Bronchial epithelial cell (primary cell): ENCODE measurements around the gene AOAH. TPM values are rescaled to one million over a fixed set of nuclear protein-coding genes. Genes with fewer than 3 reads are reported as not detected.
"Not testable (repeated sequence)": the region's sequence is repeated elsewhere in the genome, so short reads cannot be mapped to it uniquely, and the experiment has no call there.

Source experiments
- DNase-seq: peaks from one replicate; pipeline ENCODE4 v3.0.0-alpha.2; 2010; ENCODE audit warnings: low read depth
- FAIRE-seq: peaks from 2 replicates; lab custom pipeline; 2011; peaks lifted over from hg19 to GRCh38; lab: Jason Lieb, UNC
- H3K27me3 ChIP-seq: 2 replicates; pipeline ENCODE4 v1.5.1; 2011; ENCODE audit warnings: low read length; ENCODE audit not compliant: control insufficient read depth, insufficient read depth
- H3K36me3 ChIP-seq: 2 replicates; pipeline ENCODE4 v1.5.1; 2011; ENCODE audit warnings: low read length; ENCODE audit not compliant: control insufficient read depth, insufficient read depth
- H3K4me3 ChIP-seq: 2 replicates; pipeline ENCODE4 v1.5.1; 2011; ENCODE audit warnings: mild to moderate bottlenecking, low read depth, low read length, control low read depth
- CTCF ChIP-seq: IDR thresholded peaks from 2 replicates; pipeline ENCODE4 v1.5.1; 2011; ENCODE audit warnings: mild to moderate bottlenecking, moderate library complexity, low read length, control low read depth, inconsistent platforms; ENCODE audit not compliant: insufficient read depth, severe bottlenecking
- total RNA-seq: library from RNA; depleted of rRNA; stranded (reverse); fragments of >200 nt; gene quantifications from 2 replicates; pipeline ENCODE4 v1.2.1, GENCODE V29; 2014

AOAH gene
- total RNA-seq, 1 donor from 2014 or later = not detected

GRCh38 chr7:36719083-36719632 lies 5.1 kb downstream of the AOAH start:
- Histone ChIP-seq H3K27me3 (no peaks in the 10 kb centered on the region), H3K36me3 (no peaks in the 10 kb centered on the region), H3K4me3 (no peak overlapping the region)
- DNase-seq (no peak), FAIRE-seq (no peak)
- TF ChIP-seq CTCF = no peak

DNA sequence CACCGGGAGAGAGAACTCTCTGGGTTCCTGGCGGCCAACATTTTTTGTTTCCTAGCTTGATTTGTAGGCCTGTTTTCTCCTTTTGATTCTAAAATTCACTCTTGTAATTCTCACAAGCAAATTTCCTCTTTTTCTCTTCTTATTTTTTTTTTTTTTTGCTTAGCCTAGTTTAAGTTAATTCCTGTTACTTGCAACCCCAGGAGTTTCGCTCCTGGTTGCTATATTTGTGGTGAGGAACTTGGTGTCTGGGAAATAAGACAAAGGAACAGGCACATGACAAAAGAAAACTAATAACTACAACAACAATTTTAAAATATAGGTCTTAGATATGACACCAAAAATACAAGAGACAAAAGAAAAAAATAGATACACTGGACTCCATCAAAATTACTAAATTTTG lies 6.7 kb downstream of the AOAH start:
- no peak for FAIRE-seq
- Histone ChIP-seq H3K4me3 (no peak overlapping the region), H3K36me3 (no peaks in the 10 kb centered on the region), H3K27me3 (no peaks in the 10 kb centered on the region)
- TF ChIP-seq CTCF = no peak
- no peak for DNase-seq

DNA sequence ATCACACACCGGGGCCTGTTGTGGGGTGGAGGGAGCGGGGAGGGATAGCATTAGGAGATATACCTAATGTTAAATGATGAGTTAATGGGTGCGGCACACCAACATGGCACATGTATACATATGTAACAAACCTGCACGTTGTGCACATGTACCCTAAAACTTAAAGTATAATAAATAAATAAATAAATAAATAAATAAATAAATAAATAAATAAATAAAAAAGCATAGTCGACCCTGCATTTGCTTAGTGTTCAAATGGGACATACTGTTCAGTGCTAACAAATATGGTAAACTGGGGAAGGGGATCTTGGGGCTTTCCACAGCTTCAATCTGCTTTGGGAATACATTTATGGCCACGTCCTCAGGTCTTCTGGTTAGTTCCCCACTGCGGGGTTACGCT lies 7.5 kb downstream of the AOAH start:
- DNase-seq, FAIRE-seq, H3K4me3 ChIP-seq, H3K36me3 ChIP-seq, H3K27me3 ChIP-seq: not testable (repeated sequence)

- no peak for TF ChIP-seq CTCF
- Histone ChIP-seq H3K4me3 (no peak overlapping the region), H3K27me3 (no peaks in the 10 kb centered on the region), H3K36me3 (no peaks in the 10 kb centered on the region)
- FAIRE-seq (no peak), DNase-seq (no peak)
Observed at GRCh38 chr7:36712015-36712414, 12.3 kb downstream of the AOAH start.

- no peak for TF ChIP-seq CTCF
- FAIRE-seq (no peak), DNase-seq (no peak)
- H3K4me3 ChIP-seq = no peak overlapping the region
- no peaks in the 10 kb centered on the region for H3K36me3 ChIP-seq
- no peaks in the 10 kb centered on the region for H3K27me3 ChIP-seq
Observed at GRCh38 chr7:36711256-36711655, 13.0 kb downstream of the AOAH start.

GRCh38 chr7:36710186-36710791 lies 14.0 kb downstream of the AOAH start:
- FAIRE-seq = no peak

More at GRCh38 chr7:36710186-36710791, 14.0 kb downstream of the AOAH start:
- Histone ChIP-seq H3K36me3 (no peaks in the 10 kb centered on the region), H3K4me3 (no peak overlapping the region), H3K27me3 (no peaks in the 10 kb centered on the region)
- no peak for TF ChIP-seq CTCF
- no peak for DNase-seq
